ENCODE data around the gene TNRC18. TPM values are rescaled to one million over a fixed set of nuclear protein-coding genes. Genes with fewer than 3 reads are reported as not detected.
"Not testable (repeated sequence)": the region's sequence is repeated elsewhere in the genome, so short reads cannot be mapped to it uniquely, and the experiment has no call there.

Gene TNRC18
- total and polyA plus RNA-seq, 2 of the 8 experiments (the other 6 are each of a cell fraction or from before 2014, with no cell fraction given): 1.7 to 8.6 TPM

DNA sequence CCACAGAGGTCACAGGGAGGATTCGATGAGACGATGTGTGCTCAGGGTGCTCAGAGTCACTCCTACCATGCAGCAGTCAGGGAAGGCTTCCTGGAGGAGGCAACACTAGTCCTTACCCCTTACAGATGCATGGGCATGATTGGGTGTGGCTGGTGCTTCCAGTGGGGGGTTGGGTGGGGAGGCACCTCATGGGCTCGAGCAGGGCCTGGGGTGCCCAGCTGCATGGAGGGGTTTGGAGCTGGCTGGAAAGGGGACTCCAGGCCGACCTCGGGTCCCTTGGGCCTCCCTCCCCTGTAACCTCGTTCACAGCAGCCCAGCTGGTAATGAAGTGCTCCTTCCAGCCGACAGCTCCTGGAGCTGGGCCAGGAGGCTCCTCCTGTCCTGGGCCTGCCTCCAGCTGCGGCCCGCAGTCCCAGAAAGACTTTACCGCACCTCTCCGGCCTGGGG lies 148.6 kb downstream of the TNRC18 start:
- H3K9ac ChIP-seq (replicated peaks in 1 of 4; ENCODE audit: extremely low read depth in 1 of 4, low read depth in 3 of 4, low read length in 3 of 4); H3K4ac ChIP-seq (replicated peaks; ENCODE audit: insufficient read length, low read depth, low read length); H4K8ac ChIP-seq (ENCODE audit: extremely low read depth, insufficient read depth, low read length); H3K14ac ChIP-seq (ENCODE audit: insufficient read length); H3K27ac ChIP-seq (ENCODE audit: low read depth, low read length); H3K56ac ChIP-seq (replicated peaks; ENCODE audit: insufficient read length, low read depth, low read length); DNase-seq (ENCODE audit: low read depth in 1 of 2, low spot score in 2 of 2); H3K9me3 ChIP-seq (ENCODE audit: insufficient read depth in 2 of 2, low read depth in 1 of 2, low read length in 1 of 2); H2AK5ac ChIP-seq (ENCODE audit: low read depth, low read length); H2BK5ac ChIP-seq (ENCODE audit: low read depth, low read length); H2BK15ac ChIP-seq (ENCODE audit: low read length); H2BK12ac ChIP-seq (ENCODE audit: low read depth, low read length); H3K4me3 ChIP-seq (ENCODE audit: extremely low read depth in 1 of 4, insufficient read depth in 2 of 4, low read depth in 3 of 4, low read length in 4 of 4); H3K79me1 ChIP-seq (ENCODE audit: low read depth, low read length); H3K18ac ChIP-seq (ENCODE audit: extremely low read depth, low read length); POLR2A ChIA-PET (ENCODE audit: partially characterized antibody); H4K91ac ChIP-seq (replicated peaks; ENCODE audit: insufficient read length, low read length); H3K36me3 ChIP-seq (ENCODE audit: control insufficient read depth in 2 of 4, insufficient read depth in 4 of 4, low read length in 3 of 4); H3K27me3 ChIP-seq (replicated peaks in 1 of 4; ENCODE audit: control insufficient read depth in 3 of 4, extremely low read depth in 1 of 4, insufficient read depth in 3 of 4, low read length in 3 of 4); H3K4me1 ChIP-seq (replicated peaks in 1 of 4; ENCODE audit: control insufficient read depth in 3 of 4, insufficient read depth in 4 of 4, low read length in 3 of 4); H2AFZ ChIP-seq (ENCODE audit: low read length); FAIRE-seq; H3K4me2 ChIP-seq (ENCODE audit: insufficient read depth in 1 of 2, low read depth in 2 of 2, low read length in 2 of 2); H4K5ac ChIP-seq (ENCODE audit: insufficient read length, low read depth, low read length); H3K23me2 ChIP-seq (ENCODE audit: low read depth, low read length); H2BK20ac ChIP-seq (ENCODE audit: low read length); H4K20me1 ChIP-seq (replicated peaks in 1 of 2; ENCODE audit: control insufficient read depth in 1 of 2, insufficient read depth in 2 of 2, low read length in 2 of 2); H2BK120ac ChIP-seq (replicated peaks; ENCODE audit: low read depth, low read length); H3K79me2 ChIP-seq (ENCODE audit: control insufficient read depth in 1 of 2, insufficient read depth in 2 of 2, low read length in 2 of 2); H3K23ac ChIP-seq (ENCODE audit: insufficient read length): not testable (repeated sequence)
- WGBS, 2 experiments (ENCODE audit: extremely low coverage in 1 of 2, insufficient coverage in 1 of 2, insufficient read length in 1 of 2, insufficient replicate concordance in 2 of 2, low coverage in 1 of 2, low lambda C conversion rate in 2 of 2, missing lambda C conversion rate in 1 of 2): 69% methylated on average over 4 of the region's 11 CpGs; no CpG with 5 or more reads in 1 of the 2 experiments
- CTCF ChIA-PET (ENCODE audit: partially characterized antibody): interaction anchor here (0.7 to 0.9 kb wide), 2 partner anchors 30 to 121 kb away, joined by 3 read pairs; no protein-coding TSS in a partner anchor
